Activated gamma-delta T cell treated with anti-CD3 and anti-CD28 coated beads, Interleukin-2, amount 50 U/mL, for 16 hours (primary cell): ENCODE measurements around the gene FKBP6.
"Not testable (repeated sequence)": the region's sequence is repeated elsewhere in the genome, so short reads cannot be mapped to it uniquely, and the experiment has no call there.

Experiments
- DNase-seq: peaks from one replicate; pipeline ENCODE4 v3.0.0-alpha.2; 2020; ENCODE audit warnings: low read depth

FKBP6 gene

DNA sequence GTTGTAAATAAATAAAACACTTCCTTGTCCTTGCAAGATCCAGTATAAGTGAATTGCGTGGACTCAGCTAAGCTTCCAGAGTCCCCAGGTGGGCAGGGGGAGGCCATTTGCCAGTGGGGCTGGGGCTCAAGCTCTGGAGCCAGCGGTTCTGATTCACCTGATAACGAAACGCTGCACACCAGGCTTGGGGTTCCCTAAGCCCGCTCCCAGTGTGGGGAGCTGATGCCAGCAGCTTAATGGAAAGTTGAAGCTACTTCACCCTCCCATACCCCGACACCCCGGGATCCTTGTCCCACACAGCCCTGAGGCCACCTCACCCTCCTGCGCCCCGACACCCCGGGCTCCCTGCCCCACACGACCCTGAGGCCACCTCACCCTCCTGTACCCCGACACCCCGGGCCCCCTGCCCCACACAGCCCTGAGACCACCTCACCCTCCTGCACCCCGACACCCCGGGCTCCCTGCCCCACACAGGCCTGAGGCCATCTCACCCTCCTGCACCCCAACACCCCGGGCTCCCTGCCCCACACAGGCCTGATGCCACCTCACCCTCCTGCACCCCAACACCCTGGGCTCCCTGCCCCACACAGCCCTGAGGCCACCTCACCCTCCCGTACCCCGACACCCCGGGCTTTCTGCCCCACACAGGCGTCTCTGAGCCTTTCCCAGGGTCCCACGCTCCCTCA is 30.8 kb downstream of the FKBP6 start:
- DNase-seq: no peak

DNA sequence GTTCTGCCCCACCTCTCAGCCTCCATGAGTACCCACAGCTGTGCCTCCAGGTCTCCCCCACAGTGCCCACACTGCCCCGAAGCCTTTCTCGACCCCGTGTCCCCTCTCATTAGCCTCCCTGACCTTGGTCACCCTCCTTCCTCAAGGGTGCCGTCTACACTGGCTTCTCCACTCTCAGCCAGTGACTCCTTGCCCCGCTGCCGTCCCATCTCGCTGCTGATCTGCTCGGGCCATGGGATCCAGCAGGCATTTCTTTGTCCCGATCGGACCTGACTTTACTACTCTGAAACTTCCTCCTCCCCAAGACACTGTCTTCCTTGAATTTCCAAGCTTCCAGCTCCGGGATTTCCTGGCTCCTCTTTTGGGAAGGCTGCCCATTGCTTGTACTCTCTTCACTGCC is 31.3 kb downstream of the FKBP6 start:
- DNase-seq: no peak

DNA sequence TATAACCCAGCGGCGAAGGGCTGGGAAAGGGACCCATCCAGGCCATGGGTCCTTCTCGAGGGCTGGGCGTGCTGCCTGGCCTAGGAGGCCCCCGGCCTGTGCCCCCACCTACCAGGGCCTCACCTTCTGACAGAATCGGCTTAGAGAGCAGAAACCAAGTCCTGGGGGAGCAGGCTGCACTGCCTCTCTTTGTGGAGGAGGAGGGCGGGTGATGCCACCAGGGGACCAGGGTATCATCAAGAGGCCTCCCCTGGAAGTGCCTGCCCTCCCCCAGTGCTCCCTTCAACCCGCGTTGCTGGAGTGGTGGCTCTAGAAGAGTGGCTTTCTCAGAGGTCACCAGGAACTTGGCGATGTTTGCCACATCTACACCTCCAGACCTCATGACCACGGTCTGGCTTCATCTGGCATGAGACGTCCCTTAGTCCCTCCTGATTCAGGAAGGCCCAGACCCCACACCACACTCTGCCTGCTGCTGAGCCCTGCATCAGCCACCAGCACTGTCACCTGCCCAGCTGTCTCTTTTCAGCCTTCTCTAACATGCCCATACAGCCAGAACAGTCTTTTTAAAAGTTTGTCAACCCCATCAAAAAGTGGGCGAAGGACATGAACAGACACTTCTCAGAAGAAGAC is 31.9 kb downstream of the FKBP6 start:
- DNase-seq: no peak

DNA sequence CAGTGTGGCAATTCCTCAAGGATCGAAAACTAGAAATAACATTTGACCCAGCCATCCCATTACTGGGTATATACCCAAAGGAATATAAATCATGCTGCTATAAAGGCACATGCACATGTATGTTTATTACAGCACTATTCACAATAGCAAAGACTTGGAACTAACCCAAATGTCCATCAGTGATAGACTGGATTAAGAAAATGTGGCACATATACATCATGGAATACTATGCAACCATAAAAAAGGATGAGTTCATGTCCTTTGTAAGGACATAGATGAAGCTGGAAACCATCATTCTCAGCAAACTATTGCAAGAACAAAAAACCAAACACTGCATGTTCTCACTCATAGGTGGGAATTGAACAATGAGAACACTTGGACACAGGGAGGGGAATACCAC is 32.6 kb downstream of the FKBP6 start:
- not testable (repeated sequence) for DNase-seq

DNA sequence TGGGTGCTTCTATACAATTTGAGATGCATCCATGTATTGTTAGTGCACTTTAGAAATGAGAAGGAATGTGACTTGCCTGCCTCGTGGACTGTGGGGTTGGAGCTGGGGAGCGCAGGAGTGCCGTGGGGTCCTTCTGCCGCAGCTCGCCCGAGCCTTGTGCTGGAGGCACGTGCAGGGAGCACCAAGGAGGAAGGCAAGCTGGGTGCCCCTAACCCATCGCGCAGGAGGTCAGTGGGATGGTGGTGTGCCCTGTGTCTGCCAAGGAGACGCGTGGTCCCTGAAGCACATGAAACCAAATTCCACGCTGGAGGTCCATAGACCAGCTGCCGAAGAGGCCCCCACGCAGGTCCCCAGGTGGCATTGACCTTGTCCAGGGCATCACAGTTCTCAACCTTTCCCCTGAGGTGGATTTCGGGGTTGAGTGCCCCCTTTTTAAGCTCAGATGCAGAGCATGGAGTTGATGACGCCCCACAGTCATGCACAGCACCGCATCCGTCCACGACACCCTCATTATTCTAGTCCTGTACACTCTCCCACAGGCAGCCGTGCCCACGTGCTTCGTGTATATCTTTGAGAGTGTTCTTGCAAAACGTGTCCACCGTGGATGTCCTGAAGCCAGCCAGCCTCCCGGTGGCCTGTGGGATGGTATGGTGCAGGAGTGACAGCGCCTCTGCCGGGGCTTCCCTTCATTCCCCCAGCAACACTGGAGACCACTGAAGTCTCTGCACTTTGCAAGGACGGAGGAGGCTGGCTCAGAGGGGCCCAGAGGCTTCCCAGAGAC is 35.5 kb downstream of the FKBP6 start:
- no peak for DNase-seq

DNA sequence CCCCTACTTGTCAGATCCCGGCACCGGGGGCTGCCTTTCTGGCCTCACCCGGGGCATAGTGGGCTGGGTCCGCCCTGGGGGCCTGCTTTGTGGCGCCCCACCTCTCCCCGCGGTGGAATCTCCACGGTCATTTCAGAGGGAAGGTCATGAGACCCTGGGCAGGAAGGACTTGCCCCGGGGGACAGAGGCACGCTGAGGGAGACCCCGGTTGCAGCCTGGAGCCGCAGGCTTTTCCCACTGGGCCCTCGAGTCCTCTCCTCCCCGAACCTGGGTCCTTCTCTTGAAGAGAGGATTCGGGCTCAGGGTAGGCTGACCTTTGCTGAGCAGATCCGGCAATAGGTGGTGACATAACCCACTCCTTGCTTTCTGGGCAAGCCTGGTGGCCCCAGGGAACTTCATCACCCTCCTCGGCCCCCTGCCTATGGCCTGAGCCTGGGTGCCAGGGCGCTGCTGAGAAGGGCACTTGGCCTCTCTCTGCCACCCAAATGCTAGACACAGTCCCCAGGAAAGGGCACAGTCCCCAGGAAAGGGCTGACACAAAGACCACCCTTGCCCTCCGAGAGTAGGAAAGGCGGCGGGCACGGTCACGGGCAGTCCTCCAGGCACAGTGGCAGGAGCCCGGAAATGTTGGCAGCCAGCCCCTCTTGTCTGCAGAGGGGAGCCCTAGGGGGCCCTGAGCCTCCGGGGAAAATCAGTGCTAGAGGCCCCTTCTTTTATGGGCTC is 36.2 kb downstream of the FKBP6 start:
- DNase-seq: no peak

DNA sequence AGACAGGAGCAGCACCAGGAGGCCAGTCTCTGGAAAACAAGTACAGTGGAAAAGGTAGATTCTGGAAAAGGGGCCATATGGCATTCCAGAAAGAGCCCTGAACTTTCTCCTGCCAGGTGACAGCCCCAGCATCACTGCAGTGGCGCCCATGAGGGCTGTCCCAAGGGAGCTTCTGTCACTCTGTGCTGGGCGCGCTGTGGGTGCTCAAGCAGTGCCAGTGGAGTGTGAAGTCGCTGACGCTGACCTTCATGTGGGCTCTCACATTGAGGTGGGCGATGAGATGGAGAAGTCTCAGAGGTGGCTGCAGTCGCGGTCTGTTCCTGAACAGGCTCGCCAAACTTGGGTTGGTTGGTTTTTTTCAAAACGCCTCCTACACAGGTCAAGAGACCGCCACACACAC is 38.2 kb downstream of the FKBP6 start:
- no peak for DNase-seq

DNA sequence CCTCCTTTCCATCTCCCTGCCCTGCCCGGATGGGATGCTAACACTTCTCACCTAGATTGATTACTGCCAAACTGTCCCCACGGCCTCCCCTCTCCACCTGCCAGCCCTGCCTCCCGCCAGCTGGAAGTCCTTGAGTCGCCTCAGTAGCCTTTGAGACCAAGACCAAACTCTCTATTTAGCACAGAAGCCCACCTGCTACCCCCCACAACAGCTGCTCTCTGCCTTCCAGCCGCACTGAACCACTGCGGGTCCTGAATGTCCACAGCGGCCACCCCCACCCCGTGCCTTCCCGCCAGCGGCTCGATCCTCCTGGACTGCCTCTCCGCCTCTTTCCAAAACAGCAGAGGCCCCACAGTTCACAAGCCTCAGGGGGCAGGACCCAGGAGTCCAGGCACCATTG is 39.0 kb downstream of the FKBP6 start:
- no peak for DNase-seq

DNA sequence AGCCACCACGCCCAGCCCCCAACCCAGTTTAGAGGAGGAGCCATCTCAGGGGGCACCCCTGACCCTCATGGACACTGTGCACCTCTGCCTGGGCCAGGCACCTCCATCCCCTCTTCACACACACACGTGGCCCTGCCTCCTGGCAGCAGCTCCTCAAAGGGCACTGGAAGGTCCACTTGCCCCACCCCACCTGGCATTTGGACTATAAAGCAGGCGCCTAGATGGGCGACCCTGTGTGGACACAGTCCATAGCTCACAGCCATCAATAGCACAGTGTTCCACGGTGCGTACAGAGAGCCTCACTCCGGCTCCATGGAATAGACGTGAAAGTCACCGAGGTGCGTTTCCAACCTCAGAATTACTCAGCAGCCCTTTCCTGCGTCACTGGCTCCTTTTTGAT is 41.0 kb downstream of the FKBP6 start:
- DNase-seq: no peak

DNA sequence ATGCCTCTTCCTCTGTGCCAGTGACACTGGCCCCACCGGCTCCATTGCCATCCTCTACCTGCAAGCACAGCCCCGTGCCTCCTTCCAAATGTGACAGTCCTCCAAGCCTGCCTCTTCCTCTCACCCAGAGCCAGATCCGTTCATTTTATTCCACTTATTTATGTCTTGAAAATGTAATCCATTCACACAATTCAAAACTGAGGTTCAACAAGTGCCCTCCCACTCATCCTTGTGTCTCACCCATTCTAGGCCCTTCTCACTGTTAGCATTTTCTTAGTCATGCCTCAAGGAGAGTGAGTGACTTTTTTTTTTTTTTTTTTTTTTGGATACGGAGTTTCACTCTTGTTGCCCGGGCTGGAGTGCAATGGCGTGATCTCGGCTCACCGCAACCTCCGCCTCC is 41.7 kb downstream of the FKBP6 start:
- DNase-seq: no peak

DNA sequence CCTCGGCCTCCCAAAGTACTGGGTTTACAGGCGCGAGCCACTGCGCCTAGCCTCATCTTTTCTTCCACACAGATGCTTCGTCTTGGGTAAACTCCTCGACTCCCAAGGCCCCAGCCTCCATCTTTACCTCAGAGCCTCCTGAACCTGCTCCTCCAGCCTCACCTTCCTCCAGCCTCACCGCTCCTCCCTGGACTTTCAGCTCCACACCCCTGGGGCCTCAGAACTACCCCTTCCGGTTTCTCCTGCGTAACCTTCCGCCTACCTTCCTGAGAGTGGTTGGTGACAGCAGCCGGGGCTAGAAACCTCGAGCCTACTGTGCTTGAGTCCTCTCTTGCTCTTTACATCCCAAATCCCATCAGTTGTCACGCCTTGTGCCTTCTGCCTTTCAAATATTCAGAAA is 45.8 kb downstream of the FKBP6 start:
- no peak for DNase-seq

DNA sequence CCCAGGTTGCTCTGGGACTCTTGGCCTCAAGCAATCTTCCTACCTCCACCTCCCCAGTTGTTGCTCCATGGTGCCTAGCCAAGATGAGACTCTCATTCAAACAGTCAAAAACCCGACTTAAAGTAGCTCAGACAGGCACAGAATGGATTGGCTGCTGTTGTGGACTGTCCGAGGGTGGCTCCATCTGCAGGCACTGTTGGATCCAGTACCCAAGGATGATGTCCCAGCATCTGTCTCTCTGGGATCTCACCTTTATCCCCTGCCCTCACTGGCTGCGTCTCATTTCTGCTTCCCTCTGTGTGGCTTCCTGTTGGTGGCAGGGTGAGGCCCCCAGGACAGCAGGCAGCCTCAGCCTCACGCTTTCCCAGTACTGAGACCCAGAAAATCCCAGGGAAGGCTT is 48.3 kb downstream of the FKBP6 start:
- DNase-seq: not testable (repeated sequence)

DNA sequence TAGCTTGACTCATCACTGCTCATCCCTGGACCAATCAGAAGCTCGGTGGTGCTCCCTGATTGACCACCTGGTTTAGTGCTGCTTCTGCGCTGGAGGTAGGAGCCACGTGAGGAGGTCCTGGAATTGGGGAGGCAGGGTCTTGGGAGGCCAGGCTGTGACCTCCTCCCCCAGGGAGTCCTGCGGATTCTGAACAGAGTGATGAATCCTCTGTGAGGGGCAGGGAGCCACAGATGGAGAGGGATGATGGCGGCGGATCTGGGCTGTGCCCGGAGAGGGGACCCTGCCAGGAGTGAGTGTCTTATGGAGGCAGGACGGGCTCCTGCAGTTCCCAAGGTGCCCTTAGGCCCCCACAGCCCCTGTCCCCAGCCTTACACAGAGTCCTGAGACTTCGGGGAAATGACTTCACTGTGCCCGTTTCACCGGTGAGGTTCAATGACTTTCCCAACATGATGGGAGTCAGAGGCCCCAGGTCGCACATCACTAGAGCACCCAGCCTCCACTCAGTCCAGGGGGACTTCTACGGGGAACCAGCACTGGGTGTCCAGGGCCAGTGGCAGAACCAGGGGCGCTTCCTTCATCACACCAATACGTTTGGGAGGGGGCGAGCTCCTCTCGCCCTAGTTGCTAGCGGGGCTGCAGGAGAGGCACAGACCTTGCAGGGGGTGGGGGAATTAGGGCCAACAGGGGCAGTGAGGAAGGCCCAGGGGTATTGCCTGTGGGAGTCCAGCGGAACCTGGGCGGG is 48.9 kb downstream of the FKBP6 start:
- no peak for DNase-seq

DNA sequence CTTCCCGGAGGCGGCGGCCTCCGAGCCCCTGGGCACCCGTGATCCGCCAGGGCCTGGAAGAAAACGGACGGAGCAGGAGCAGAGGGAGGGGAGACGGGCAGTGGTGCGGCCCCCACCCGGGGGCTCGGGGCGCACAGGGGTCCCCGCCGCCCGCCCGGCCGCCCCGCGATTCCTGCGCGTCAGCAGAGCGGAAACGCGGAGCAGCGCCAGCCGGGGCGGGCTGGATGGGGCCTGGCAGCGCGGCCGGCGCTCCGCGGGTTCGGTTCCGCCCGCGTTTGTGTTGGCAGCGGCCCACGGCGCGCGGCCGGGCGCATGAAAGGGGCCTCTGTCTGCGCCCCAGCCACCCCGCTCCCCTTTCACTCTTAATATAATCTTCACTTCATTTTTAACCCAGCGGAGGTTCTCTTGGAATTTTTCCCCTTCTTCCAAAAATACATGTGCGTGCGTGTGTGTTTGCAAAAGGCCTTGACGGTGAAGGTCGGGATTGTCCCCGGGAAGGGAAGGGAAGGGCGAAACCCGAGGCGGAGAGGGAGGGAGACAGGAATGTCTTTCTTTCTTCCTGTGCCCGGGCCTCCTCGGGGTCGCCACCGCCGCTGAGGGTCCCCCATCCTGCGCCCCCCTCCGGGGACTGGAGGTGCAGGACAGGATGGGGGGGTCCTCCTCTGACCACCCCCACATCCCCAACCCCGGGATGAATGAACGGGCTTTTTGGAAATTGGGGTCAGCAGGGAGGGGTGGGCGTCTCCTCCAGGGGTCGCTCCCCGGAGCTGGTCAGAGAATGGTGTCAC is 49.6 kb downstream of the FKBP6 start:
- not testable (repeated sequence) for DNase-seq

DNA sequence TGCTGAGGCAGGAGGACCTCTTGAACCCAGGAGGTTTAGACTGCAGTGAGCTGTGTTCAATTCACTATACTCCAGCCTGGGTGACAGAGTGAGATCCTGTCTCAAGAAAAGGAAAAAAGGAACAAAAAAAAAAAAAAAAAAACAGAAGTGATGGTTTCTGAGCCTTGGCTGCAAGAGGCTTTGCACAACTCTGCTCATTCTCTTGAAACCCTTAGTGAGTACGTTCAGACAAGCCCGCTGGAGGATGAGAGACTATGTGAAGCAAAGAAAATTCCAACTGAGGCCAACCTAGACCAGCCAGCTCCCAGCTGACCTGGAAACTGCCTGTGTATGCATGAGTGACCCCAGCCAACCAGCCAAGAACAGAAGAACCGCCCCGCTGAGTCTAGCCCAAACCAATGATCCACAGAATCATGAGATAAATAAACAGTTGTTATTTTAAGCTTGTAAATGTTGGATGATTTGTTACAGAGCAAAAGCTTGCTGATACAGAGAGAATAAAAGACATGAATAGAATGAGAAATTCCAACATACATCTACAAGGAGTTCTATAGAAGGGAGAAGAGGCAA is 55.1 kb downstream of the FKBP6 start:
- DNase-seq: no peak

DNA sequence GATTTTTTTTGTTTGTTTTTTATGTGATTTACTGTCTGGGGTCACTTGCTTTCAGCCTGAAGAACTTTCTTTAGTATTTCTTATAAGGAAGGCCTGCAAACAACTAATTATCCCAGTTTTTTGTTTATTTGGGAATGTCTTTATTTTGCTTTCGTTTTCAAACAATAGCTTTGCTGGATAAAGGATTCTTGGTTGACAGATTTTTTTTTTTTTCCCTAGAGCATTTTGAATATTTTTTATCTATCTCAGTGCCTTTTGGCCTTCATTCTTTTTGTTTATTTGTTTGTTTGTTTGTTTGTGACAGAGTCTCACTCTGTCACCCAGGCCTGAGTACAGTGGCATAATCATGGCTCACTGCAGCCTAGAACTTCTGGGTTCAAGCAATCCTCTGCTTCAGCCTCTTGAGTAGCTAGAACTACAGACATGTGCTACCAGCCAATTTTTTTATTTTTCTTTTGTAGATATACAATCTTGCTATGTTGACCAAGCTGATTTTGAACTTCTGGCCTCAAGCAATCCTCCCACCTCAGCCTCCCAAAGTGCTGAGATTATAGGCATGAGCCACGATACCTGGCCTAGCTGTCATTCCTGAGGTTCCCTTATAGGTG is 59.4 kb downstream of the FKBP6 start:
- no peak for DNase-seq

DNA sequence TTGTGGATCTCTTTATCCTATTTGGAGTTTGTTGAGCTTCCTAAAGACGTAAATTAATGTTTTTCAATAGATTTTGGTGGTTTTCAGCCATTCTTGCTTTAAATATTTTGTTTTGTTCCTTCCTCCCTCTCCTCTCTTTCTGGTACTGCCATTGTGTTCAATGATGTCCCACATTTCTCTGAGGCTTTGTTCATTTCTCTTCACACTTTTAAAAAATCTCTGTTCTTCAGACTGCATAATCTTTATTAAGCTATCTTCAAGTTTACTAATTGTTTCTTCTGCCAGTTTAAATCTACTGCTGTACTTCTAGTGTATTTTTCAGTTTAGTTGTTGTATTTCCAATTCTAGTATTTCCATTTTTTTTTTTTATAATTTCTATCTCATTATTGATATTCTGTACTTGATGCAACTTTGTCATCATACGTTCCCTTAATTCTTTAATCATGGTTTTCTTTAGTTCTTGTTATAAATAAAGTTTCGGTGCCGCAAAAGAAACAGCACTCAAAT is 60.0 kb downstream of the FKBP6 start:
- no peak for DNase-seq

DNA sequence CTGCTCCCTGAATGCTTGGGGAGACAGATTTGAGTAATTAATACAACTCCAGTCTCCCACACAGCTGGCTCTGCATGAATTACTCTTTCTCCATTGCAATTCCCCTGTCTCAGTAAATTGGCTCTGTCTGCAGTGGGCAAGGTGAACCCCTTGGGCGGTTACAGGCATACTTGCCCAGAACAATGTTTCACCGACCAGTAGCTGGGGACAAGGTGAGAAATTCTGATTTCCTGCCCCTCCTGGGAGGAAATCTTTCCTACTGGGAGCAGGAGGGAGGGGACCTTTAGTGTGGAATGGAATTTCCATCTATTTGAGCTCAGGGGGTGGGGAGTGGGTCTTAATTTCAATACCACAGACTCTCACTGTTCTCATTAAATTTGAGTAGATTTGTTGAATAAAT is 63.4 kb downstream of the FKBP6 start:
- DNase-seq: no peak

DNA sequence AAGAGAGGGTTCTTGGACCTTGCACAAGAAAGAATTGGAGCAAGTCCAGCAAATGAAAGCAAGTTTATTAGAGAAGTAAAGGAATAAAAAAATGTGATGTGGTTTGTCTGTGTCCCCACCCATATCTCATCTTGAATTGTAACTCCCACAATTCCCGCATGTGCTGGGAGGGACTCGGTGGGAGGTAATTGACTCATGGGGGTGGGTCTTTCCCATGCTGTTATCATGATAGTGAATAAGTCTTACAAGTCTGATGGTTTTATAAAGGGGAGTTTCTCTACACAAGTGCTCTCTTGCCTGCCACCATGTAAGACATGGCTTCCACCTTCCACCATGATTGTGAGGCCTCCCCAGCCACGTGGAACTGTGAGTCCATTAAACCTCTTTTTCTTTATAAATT is 66.5 kb downstream of the FKBP6 start:
- DNase-seq: no peak
